NCI-H1694 (cell line): ENCODE data around the gene SMCO3.
A peak's percentile ranks its signal among the peaks of the same experiment; 100 is the strongest.

Source experiments
- DNase-seq: peaks from one replicate; lab custom pipeline; 2025; lab: John Stamatoyannopoulos, UW

The SMCO3 gene

GRCh38 chr12:14814014-14814413 lies at the start of gene SMCO3:
Gene SMCO3 (minus strand): TSS chr12:14814182. CDS start chr12:14806680, 7,502 bp downstream.
- no peak for DNase-seq

DNA sequence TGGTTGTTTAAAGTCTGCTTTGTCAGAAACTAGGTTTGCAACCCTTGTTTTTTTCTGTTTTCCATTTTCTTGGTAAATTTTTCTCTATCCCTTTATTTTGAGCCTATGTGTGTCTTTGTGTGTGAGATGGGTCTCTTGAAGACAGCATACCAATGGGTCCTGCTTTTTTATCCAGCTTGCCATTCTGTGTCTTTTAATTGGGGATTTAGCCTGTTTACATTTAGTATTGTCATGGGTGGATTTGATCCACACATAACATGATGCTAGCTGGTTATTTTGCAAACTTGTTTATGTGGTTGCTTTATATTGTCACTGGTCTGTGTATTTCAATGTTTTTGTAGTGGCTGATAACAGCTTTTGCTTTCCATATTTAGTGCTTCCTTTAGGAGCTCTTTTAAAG lies 46.5 kb upstream of the SMCO3 start:
- DNase-seq, result no peak

GRCh38 chr12:14858513-14858912 lies 44.5 kb upstream of the SMCO3 start:
- no peak for DNase-seq

DNA sequence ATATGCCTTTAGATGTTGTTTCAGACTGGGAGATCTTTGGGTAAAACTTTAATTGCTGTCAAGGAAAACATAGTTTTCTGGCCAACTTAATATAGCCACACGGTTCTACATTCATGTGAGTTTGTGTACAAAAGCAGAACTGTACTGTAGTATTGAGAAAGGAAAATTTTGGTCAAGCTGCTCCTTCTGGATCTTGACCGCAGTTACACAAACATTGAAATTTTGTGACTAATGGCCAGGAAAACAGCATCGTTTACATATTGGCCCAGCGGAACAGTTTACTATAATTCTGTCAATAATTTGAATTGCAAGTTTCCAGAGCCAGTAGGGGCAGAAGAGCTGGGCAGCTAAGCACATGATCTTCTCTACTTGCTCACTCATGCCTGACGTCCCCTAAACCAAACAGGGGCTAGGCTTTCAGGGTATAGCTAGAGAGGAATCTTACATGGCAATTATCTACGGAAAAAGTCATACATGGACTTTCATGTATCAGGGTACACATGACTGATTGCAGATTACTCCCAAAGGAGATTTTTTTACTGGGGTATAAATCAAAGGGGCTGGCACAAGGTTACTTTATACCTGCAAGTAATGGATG lies 40.7 kb upstream of the SMCO3 start:
- DNase-seq, result no peak

DNA sequence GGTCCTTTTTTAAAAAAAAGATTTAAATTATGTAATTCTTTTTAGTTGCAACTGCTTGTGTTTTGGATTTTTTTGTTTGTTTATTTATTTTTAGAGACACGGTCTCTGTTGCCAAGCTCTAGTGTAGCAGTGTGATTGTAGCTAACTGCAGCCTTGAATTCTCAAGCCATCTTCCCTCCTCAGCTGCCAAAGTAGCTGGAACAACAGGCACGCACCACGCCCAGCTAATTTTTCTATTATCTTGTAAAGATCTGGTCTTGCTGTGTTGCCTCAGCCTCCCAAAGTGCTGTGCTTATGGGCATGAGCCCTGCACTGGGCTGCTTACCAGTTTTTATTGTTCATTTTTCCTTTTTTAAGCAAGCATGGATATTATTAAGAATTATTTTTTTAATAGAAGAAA lies 40.0 kb upstream of the SMCO3 start:
- DNase-seq, result no peak

- no peak for DNase-seq
These were observed 38.9 kb upstream of the SMCO3 start for GRCh38 chr12:14852880-14853279.

DNA sequence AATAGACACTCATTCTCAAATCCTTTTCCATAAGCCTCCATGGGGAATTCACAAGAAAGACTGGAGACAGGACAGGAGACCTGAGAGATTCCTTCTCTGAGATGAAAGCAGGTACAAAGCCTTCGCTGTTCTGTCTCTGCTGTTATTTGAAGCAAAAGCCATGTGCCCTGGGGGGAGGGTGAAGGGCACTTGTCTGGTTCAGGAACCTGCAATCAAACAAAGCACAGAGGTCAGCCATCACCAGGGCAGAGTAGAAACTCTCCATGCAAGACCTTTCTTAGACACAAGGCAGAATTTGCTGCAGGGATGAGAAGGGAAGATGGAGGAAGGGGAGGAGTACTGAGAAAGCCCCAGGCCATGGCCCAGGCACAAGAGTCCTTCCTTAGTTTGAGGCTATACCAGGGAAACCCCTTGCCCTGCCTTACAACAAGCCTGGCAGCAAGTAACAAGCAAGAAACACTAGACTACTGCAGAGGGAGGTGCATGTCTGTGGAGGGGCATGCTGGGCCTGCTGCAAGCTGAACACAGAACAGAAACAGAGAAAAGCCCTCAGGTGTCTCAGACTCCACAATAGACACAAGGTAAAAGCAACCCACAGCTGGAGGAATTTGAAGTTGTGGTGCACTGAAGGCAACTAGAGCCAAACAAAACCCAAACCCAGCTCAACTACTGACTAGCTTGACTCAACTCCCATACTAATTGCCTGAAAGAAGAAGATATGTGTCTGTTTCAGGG lies 37.1 kb upstream of the SMCO3 start:
- DNase-seq, result no peak

DNA sequence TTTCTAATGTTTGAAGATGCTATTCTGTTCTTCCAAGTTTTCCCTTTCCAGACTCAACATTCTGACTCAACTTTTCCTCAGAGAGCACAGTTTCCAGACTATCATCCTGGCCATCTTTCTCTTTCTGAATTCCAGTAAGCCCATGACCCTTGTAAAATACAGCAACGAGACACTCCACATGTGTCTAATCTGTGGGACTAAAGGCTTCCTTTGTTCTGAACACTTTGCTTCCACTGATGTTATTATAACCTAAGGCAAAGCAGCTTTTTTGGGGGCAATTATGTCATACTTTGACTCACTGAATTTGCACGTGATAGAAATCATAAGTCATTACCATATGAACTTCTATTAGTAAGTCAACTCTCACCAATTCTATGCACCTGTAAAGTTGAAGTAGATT lies 35.7 kb upstream of the SMCO3 start:
- no peak for DNase-seq

DNA sequence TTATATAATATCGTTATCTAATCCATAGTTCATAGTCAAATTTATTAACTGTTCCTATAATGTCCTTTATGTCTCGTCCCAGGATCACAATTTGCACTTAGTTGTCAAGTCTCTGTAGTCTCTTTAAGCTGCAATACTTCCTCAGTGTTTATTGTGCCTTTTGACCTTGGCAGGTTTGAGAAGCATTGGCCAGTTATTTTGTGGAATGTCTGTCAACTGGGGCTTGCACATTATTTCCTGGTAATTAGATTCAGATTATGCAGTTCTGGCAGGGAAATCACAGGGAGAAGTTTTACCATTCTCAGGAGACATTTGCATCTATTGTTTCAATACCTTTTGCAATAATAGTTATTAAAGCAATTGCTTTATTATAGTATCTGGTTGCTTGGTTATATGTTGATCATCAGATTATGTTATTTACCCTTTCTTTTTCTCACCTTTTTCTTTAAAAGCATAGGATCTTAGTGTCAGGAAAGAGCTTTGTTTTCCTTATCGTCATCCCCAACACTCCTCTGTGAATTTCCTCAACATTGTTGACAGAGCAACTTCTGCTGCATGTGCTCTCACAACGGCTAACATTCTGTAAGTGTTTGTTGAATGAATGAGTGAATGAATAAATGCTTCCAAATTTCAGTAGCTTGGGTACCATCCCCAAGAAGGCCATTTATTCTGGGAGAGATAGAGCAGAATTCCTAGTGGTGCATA lies 33.0 kb upstream of the SMCO3 start:
- no peak for DNase-seq

DNA sequence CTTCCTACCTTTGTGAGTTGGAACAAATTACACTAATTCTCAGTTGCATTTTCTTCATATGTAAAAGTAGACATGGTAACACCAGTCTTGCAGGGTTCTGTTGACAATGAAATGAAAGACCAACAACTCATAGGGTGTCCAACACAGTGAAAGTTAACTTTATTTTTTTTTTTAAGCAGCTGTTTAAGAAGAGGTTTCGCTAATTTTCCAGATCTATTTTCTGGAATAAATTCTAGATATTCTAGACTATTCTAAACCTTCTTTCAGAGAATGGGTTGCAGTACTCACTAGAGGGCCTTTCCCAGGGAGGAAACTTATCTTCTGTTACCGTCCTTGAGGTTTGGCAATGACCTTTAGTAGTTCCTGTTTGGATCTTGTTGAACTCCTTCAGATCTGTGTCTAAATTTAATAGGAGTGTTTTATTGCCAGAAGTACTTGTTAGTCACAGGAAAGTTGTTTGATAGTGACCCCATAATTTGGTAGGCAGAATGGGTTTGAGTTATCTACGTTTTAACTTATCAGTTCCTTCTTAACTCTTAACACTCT lies 32.1 kb upstream of the SMCO3 start:
- DNase-seq, result no peak

DNA sequence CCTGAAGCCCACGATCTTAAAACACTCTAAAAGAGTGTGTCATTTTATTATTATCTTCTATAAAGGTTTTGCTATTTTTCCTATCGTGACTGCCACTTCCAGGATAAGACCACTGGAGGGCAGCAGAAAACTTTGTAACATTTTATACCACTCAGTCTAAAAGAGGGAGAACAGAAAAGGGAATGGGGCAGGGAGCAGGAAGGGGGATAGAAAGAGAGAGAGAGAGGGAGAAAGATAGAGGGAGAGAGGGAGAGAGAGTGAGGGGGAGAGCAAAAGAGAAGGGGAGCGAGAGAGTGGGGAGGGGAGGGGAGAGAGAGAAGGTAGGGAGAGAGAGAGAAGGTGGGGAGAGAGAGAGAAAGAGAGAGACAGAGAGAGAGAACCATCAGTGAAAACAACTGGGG lies 31.4 kb upstream of the SMCO3 start:
- peak; percentile 89 for DNase-seq

- DNase-seq, result no peak
These were observed 30.4 kb upstream of the SMCO3 start for GRCh38 chr12:14844401-14844800.

- DNase-seq, result no peak
These were observed 29.5 kb upstream of the SMCO3 start, which contains the start of gene ART4 for GRCh38 chr12:14843425-14843887. Gene ART4 (minus strand): TSS chr12:14843526. CDS start chr12:14843113, 413 bp downstream.

- no peak for DNase-seq
These were observed 28.3 kb upstream of the SMCO3 start for GRCh38 chr12:14842315-14842714.

DNA sequence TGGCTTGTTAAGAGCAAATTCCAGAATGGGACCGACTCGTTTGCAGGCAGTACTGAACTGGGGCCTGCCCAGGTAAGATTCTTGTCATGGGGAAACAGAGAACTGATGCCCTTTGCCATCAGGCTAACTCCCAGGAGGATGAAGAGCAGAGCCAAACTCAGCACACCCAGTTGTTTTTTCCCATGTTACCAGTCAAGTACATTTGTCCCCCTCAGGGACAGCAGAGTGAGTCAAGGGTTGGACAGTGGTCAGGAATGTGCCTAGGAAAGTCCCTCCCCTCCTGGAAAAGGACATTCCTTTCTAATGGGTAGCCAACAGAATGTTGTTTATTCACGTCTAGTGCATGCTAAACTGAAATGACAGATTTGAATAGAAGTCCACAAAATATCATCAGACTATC lies 27.8 kb upstream of the SMCO3 start:
- no peak for DNase-seq

DNA sequence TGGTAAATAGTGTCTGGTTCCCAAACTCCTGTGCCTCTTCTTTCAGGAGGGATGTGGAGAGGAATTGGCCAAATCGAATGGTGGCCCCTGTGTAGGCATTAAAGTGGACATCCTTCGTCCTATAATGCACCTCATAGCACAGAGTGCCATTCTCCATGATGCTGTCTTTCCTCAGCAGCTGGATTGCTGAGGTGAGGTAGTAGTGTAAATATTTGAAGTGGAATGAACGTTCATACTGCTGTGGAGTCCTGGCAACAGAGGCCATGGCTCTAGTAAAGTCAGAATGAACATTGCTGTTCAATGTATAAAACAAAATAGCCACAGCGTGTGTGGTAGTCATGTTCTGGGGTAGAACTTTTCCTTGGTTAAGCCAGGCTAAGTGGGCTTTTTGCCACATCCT lies 26.6 kb upstream of the SMCO3 start:
- no peak for DNase-seq

- no peak for DNase-seq
These were observed 25.3 kb upstream of the SMCO3 start for GRCh38 chr12:14839262-14839661.

- no peak for DNase-seq
These were observed 22.6 kb upstream of the SMCO3 start for GRCh38 chr12:14836336-14837210.

GRCh38 chr12:14834509-14834908 lies 20.5 kb upstream of the SMCO3 start:
- no peak for DNase-seq

DNA sequence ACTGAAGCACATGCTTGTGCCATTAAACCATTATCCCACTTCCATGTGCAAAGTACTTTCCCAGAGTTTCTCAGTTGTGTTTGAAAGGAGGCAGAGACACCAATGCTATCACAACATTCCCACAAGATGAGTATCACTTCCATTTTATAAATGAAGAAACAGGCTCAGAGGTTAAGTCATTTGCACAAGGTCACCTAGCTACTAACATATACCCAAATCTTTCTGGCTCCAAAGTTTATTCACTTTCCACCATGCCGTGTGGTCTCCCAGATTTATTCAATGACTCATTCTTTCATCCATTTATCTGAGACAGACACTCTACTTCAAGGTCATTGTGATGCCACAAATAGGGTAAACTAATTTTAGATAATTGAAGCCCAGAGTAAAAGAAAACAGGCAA lies 20.0 kb upstream of the SMCO3 start:
- DNase-seq, result no peak

- no peak for DNase-seq
These were observed 19.4 kb upstream of the SMCO3 start for GRCh38 chr12:14833336-14833735.

DNA sequence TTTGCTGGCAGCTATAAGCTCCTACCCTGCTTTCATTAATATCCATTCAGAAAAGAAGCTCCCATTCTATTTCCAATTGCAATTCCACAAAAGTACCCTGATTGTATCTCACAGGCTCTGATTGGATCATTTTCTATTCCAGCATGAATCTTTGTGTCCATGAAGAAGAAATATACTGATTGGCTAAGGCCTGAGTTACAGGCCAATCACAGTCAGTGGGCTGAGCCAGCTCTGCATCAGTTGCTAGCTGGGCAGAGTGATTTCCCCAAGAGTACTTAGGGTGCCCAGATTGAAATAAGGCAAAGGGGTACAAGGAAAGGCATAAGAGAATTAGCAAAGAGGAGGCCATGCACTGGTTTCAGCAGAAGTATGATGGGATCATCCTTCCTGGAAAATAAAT lies 14.9 kb upstream of the SMCO3 start:
- DNase-seq, result no peak
